ENCODE results near the gene ARHGEF40.

Gene ARHGEF40

GRCh38 chr14:21109377-21110138, 39.5 kb downstream of the ARHGEF40 start:
- Histone ChIP-seq H3K36me3 (ENCODE audit: control insufficient read depth, insufficient read depth, low read length) (no peaks in the 10 kb centered on the region), H3K27me3 (replicated peaks; ENCODE audit: control insufficient read depth, insufficient read depth, low read length) (no peaks in the 10 kb centered on the region), H3K4me3 (replicated peaks; ENCODE audit: low read depth, low read length) (no peak overlapping the region)
- DNase-seq (ENCODE audit: extremely low read depth, insufficient read length): no peak
- no peak for TF ChIP-seq CTCF (IDR thresholded peaks at IDR 0.05; ENCODE audit: insufficient read depth, low read length, poor library complexity, severe bottlenecking)

- Histone ChIP-seq H3K27me3 (replicated peaks; ENCODE audit: control insufficient read depth, insufficient read depth, low read length) (no peaks in the 10 kb centered on the region), H3K4me3 (replicated peaks; ENCODE audit: low read depth, low read length) (no peak overlapping the region), H3K36me3 (ENCODE audit: control insufficient read depth, insufficient read depth, low read length) (no peaks in the 10 kb centered on the region)
- no peak for TF ChIP-seq CTCF (IDR thresholded peaks at IDR 0.05; ENCODE audit: insufficient read depth, low read length, poor library complexity, severe bottlenecking)
- DNase-seq (ENCODE audit: extremely low read depth, insufficient read length): no peak
Observed at GRCh38 chr14:21112255-21112654, 42.2 kb downstream of the ARHGEF40 start.

- no peaks in the 10 kb centered on the region for H3K27me3 ChIP-seq (replicated peaks; ENCODE audit: control insufficient read depth, insufficient read depth, low read length)
- TF ChIP-seq CTCF (IDR thresholded peaks at IDR 0.05; ENCODE audit: insufficient read depth, low read length, poor library complexity, severe bottlenecking): no peak
- H3K4me3 ChIP-seq (replicated peaks; ENCODE audit: low read depth, low read length): no peak overlapping the region
- DNase-seq (ENCODE audit: extremely low read depth, insufficient read length): no peak
- no peaks in the 10 kb centered on the region for H3K36me3 ChIP-seq (ENCODE audit: control insufficient read depth, insufficient read depth, low read length)
Observed at GRCh38 chr14:21113369-21113768, 43.3 kb downstream of the ARHGEF40 start.

- H3K4me3 ChIP-seq (replicated peaks; ENCODE audit: low read depth, low read length): no peak overlapping the region
- H3K36me3 ChIP-seq (ENCODE audit: control insufficient read depth, insufficient read depth, low read length): no peaks in the 10 kb centered on the region
- TF ChIP-seq CTCF (IDR thresholded peaks at IDR 0.05; ENCODE audit: insufficient read depth, low read length, poor library complexity, severe bottlenecking): no peak
- no peak for DNase-seq (ENCODE audit: extremely low read depth, insufficient read length)
- H3K27me3 ChIP-seq (replicated peaks; ENCODE audit: control insufficient read depth, insufficient read depth, low read length): no peaks in the 10 kb centered on the region
Observed at GRCh38 chr14:21118933-21119332, 48.8 kb downstream of the ARHGEF40 start.

GRCh38 chr14:21120686-21121085, 50.6 kb downstream of the ARHGEF40 start:
- no peaks in the 10 kb centered on the region for H3K36me3 ChIP-seq (ENCODE audit: control insufficient read depth, insufficient read depth, low read length)
- no peaks in the 10 kb centered on the region for H3K27me3 ChIP-seq (replicated peaks; ENCODE audit: control insufficient read depth, insufficient read depth, low read length)
- no peak for DNase-seq (ENCODE audit: extremely low read depth, insufficient read length)
- H3K4me3 ChIP-seq (replicated peaks; ENCODE audit: low read depth, low read length): no peak overlapping the region
- no peak for TF ChIP-seq CTCF (IDR thresholded peaks at IDR 0.05; ENCODE audit: insufficient read depth, low read length, poor library complexity, severe bottlenecking)

GRCh38 chr14:21121122-21121521, 51.0 kb downstream of the ARHGEF40 start:
- Histone ChIP-seq H3K36me3 (ENCODE audit: control insufficient read depth, insufficient read depth, low read length) (no peaks in the 10 kb centered on the region), H3K4me3 (replicated peaks; ENCODE audit: low read depth, low read length) (no peak overlapping the region), H3K27me3 (replicated peaks; ENCODE audit: control insufficient read depth, insufficient read depth, low read length) (no peaks in the 10 kb centered on the region)
- TF ChIP-seq CTCF (IDR thresholded peaks at IDR 0.05; ENCODE audit: insufficient read depth, low read length, poor library complexity, severe bottlenecking): no peak
- no peak for DNase-seq (ENCODE audit: extremely low read depth, insufficient read length)
